ENCODE data around the gene CALML6. TPM values are rescaled to one million over a fixed set of nuclear protein-coding genes. Genes with fewer than 3 reads are reported as not detected.

The CALML6 gene
- total and polyA plus RNA-seq, 2 of the 4 experiments (the other 2 are of a cell fraction), result 0.91 TPM; not detected in 1

GRCh38 chr1:1911350-1912041 lies 3.6 kb upstream of the CALML6 start:
- Histone ChIP-seq H3K36me3 (ENCODE audit: control insufficient read depth, insufficient read depth, low read length) (no peaks in the 10 kb centered on the region), H3K79me1 (ENCODE audit: low read depth in 1 of 2, low read length in 2 of 2) (peaks cover 0 to 24% of the 10 kb centered on the region in 2 experiments; a peak in 2 of 4 replicates), H3K4me1 (ENCODE audit: control insufficient read depth, insufficient read depth, low read length) (peaks cover 4% of the 10 kb centered on the region), H2AK9ac (replicated peaks; ENCODE audit: low read depth, low read length, poor library complexity) (no peak overlapping the region), H3K9ac (ENCODE audit: low read depth, low read length) (no peak overlapping the region), H3K14ac (replicated peaks; ENCODE audit: low read depth, low read length) (no peak overlapping the region), H2BK15ac (ENCODE audit: low read depth, low read length) (no peak overlapping the region), H3K4ac (ENCODE audit: low read depth, low read length) (no peak overlapping the region), H3K56ac (ENCODE audit: extremely low read depth, insufficient read depth, low read length) (no peak overlapping the region), H4K20me1 (ENCODE audit: insufficient read depth, low read length) (peaks cover under 1% of the 10 kb centered on the region; the same call in 1 of the 2 replicates), H3K4me3 (ENCODE audit: insufficient read depth, low read depth, low read length) (no peak overlapping the region), H2BK5ac (ENCODE audit: low read depth, low read length, poor library complexity, severe bottlenecking) (no peak overlapping the region), H2BK120ac (ENCODE audit: low read depth, low read length) (no peak overlapping the region), H4K5ac (ENCODE audit: low read depth, low read length) (no peak overlapping the region), H2AK5ac (ENCODE audit: low read depth, low read length) (no peak overlapping the region), H3K4me2 (ENCODE audit: low read depth, low read length) (no peak overlapping the region), H2BK20ac (ENCODE audit: low read depth, low read length) (no peak overlapping the region), H3K9me3 (ENCODE audit: control insufficient read depth, insufficient read depth, low read length) (no peaks in the 10 kb centered on the region), H4K8ac (ENCODE audit: low read depth in 2 of 2, low read length in 2 of 2) (no peak overlapping the region), H4K91ac (ENCODE audit: insufficient read depth, low read depth, low read length) (no peak overlapping the region), H3K27ac (ENCODE audit: insufficient read depth, low read length) (no peak overlapping the region), H2AFZ (replicated peaks; ENCODE audit: low read length, poor library complexity) (no peak overlapping the region), H3K23ac (ENCODE audit: low read depth, low read length) (no peak overlapping the region), H3K9me1 (ENCODE audit: insufficient read depth, low read length) (peaks cover 2% of the 10 kb centered on the region; the same call in 1 of the 2 replicates), H3K18ac (ENCODE audit: low read depth, low read length) (no peak overlapping the region), H3K27me3 (ENCODE audit: control insufficient read depth, insufficient read depth, low read length) (peaks cover 3% of the 10 kb centered on the region; the same call in 1 of the 2 replicates)
- in situ Hi-C loops (cut with MboI; ENCODE audit: low sequenced_read_pairs), result no loop called here
- ChIA-PET POLR2A (ENCODE audit: unreplicated experiment) (no interaction called here), CTCF (no interaction called here)
- TF ChIP-seq RCOR1 (IDR thresholded peaks at IDR 0.05; ENCODE audit: insufficient replicate concordance, low read length) (no peak), MXI1 (IDR thresholded peaks at IDR 0.05; ENCODE audit: borderline replicate concordance, low read depth, low read length) (no peak), USF2 (IDR thresholded peaks at IDR 0.05; ENCODE audit: low read depth, low read length) (no peak), CHD1 (IDR thresholded peaks at IDR 0.05; ENCODE audit: low read depth, low read length) (no peak), CTCF (conservative IDR thresholded peaks at IDR 0.05; ENCODE audit: low read depth, low read length) (no peak), RAD21 (IDR thresholded peaks at IDR 0.05; ENCODE audit: low read length) (no peak), NFE2L2 (IDR thresholded peaks at IDR 0.05; ENCODE audit: low read depth, low read length) (no peak)
- no peak for DNase-seq
- ATAC-seq (ENCODE audit: low read depth), result no peak
- 68% methylated on average over 6 of the region's 13 CpGs; no CpG with 5 or more reads in 1 of the 2 experiments for WGBS, 2 experiments (ENCODE audit: extremely low coverage in 2 of 2, insufficient read length in 1 of 2)
- no TSS peak for BruUV-seq (replicated peaks)
- dilution Hi-C loops (cut with HindIII; ENCODE audit: low sequenced_read_pairs, unreplicated experiment), result no loop called here
- intact Hi-C loops (cut with micrococcal nuclease), result no loop called here

All from IMR-90 (cell line).